Nephron (organoid): ENCODE results near the gene MMP17.
A peak's percentile ranks its signal among the peaks of the same experiment; 100 is the strongest.

Source experiments
- H3K27ac Mint-ChIP-seq, 3 experiments: 2 replicates each; pipeline ENCODE4 v1.8.0; 2020; ENCODE audit warnings: mixed read lengths in 3 of 3, mild to moderate bottlenecking in 2 of 3, moderate library complexity in 1 of 3
- H3K27me3 Mint-ChIP-seq: 2 replicates; pipeline ENCODE4 v1.8.0; 2021; ENCODE audit warnings: low read depth, mild to moderate bottlenecking, moderate library complexity, mixed read lengths
- H3K36me3 Mint-ChIP-seq: 2 replicates; pipeline ENCODE4 v1.8.0; 2020; ENCODE audit warnings: low read depth, mixed read lengths
- H3K4me1 Mint-ChIP-seq: 2 replicates; pipeline ENCODE4 v1.8.0; 2020; ENCODE audit warnings: mixed read lengths
- H3K4me3 Mint-ChIP-seq, 3 experiments: 2 replicates each; pipeline ENCODE4 v1.8.0; 2020; ENCODE audit warnings: mild to moderate bottlenecking in 3 of 3, mixed read lengths in 3 of 3, moderate library complexity in 2 of 3
- H3K9me3 Mint-ChIP-seq: 2 replicates; pipeline ENCODE4 v1.8.0; 2020; ENCODE audit warnings: mixed read lengths
- TF ChIP-seq, protein P1 (sequence below), 3 experiments: fragments of 200-600 bp; sonication (generic); IDR thresholded peaks; one replicate each; pipeline ENCODE4 v1.5.0; 2021; ENCODE audit warnings: antibody characterized with exemption in 3 of 3; ENCODE audit not compliant: unreplicated experiment in 3 of 3

MMP17 gene

DNA sequence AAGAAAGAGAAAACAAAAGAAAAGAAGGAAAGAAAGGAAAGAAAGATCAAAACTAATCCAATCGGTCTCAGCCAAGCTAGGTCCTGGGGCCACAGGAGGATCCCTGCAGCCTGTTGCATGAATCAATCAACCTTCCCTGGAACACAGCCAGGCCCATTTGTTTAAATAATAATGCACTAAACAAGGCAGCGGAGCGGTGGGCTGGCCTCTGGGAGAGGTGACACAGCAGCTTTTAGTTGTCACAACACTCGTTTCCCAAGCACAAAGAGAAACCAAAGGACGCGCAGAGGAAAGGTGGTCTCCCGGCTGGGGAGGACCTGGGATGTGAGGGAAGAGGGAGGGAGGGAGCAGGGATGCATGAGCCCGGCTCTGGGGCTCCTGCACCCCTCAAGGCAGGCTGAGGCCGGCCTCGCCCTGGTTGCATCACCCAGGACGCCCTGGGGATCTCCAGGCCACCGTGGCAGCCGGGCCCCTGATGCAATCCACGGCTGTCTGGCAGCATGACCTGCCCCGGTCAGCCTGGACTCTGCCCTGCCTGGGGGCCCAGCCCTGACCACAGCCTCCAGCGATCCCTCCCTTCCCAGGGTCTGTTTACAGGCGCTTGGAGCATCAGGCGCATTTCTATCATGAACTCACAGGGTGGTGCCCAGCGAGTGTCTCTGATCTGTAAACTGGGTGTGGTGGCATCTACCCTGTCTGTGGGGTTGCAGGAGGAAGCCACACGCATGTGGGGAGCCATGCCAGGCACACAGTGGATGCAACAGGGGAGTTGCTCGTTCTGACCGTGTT is 32.5 kb downstream of the MMP17 start:
- Mint-ChIP-seq H3K4me1 (peaks cover 14% of the 10 kb centered on the region), H3K36me3 (no peaks in the 10 kb centered on the region), H3K27me3 (peaks cover 30% of the 10 kb centered on the region)

DNA sequence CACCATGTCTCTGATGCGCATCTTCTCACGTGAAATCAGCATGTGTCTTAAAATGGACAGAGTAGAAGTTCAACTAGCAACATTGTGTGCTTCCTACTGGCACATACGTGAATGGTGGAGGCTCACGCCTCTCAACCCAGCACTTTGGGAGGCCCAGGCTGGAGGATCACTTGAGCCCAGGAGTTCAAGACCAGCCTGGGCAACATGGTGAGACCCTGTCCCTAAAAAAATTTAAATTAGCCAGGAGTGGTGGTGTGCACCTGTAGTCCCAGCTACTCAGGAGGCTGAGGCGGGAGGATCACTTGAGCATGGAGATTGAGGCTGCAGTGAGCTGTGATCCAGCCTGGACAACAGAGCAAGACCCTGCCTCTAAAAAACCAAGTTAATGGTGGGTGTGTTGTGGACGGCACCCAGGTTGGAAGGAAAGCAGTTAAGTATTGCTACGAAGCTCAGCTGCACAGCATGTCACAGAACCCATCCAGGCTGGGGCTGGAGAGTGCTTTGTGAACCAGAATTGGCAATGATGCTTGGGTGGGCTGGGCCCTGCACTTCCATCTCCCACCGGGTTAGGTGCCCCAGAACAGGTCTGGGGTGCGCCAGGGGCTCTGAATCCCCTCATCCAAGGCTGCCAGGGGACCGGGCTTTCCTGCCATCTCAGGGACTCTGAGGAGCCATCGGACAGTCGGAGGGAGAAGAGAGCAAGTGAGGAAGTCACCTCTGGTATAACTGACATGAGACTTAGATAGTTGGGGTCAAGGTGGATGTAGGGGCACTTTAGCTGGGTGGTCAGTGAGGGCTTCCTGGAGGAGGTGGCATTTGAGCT is 33.3 kb downstream of the MMP17 start:
- H3K27me3 Mint-ChIP-seq, result peaks cover 25% of the 10 kb centered on the region
- H3K4me1 Mint-ChIP-seq, result peaks cover 10% of the 10 kb centered on the region
- H3K36me3 Mint-ChIP-seq, result no peaks in the 10 kb centered on the region
- TF ChIP-seq, protein P1, sequence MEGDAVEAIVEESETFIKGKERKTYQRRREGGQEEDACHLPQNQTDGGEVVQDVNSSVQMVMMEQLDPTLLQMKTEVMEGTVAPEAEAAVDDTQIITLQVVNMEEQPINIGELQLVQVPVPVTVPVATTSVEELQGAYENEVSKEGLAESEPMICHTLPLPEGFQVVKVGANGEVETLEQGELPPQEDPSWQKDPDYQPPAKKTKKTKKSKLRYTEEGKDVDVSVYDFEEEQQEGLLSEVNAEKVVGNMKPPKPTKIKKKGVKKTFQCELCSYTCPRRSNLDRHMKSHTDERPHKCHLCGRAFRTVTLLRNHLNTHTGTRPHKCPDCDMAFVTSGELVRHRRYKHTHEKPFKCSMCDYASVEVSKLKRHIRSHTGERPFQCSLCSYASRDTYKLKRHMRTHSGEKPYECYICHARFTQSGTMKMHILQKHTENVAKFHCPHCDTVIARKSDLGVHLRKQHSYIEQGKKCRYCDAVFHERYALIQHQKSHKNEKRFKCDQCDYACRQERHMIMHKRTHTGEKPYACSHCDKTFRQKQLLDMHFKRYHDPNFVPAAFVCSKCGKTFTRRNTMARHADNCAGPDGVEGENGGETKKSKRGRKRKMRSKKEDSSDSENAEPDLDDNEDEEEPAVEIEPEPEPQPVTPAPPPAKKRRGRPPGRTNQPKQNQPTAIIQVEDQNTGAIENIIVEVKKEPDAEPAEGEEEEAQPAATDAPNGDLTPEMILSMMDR (IDR thresholded peaks at IDR 0.05; ENCODE audit: unreplicated experiment in 3 of 3), result no peak
- H3K27ac Mint-ChIP-seq, result peak overlapping the region in 1 of 3 experiments; percentile 87
- no peaks in the 10 kb centered on the region for H3K9me3 Mint-ChIP-seq
- no peak overlapping the region for H3K4me3 Mint-ChIP-seq

More for the DNA sequence above, 32.5 kb downstream of the MMP17 start:
- H3K27ac Mint-ChIP-seq, result peak overlapping the region; percentile 37 to 87 (median 74)
- TF ChIP-seq, protein P1 (IDR thresholded peaks at IDR 0.05; ENCODE audit: unreplicated experiment in 3 of 3), result no peak
- H3K9me3 Mint-ChIP-seq, result no peaks in the 10 kb centered on the region
- peak overlapping the region in 2 of 3 experiments; percentile 33 to 47 for H3K4me3 Mint-ChIP-seq

DNA sequence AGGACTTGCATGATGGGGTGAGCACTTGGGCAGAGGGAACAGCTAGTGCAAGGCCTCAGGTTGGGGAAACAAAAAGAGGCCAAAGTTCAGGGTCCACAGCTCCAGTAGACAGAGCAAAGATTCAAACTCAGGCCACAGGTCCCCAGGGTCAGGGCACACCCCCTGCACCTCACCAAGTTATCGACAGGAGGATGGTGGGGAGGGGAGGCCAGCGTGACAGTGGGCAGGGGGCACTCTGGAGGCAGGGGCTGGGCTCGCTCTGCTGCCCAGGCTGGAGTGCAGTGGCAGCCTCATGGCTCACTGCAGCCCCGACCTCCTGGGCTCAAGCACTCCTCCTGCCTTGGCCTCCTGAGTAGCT is 33.9 kb downstream of the MMP17 start:
- TF ChIP-seq, protein P1 (IDR thresholded peaks at IDR 0.05; ENCODE audit: unreplicated experiment in 3 of 3), result no peak
- Mint-ChIP-seq H3K27me3 (peaks cover 22% of the 10 kb centered on the region), H3K9me3 (no peaks in the 10 kb centered on the region), H3K4me3 (no peak overlapping the region), H3K4me1 (peaks cover 10% of the 10 kb centered on the region), H3K27ac (peak overlapping the region in 1 of 3 experiments; percentile 45), H3K36me3 (no peaks in the 10 kb centered on the region)

DNA sequence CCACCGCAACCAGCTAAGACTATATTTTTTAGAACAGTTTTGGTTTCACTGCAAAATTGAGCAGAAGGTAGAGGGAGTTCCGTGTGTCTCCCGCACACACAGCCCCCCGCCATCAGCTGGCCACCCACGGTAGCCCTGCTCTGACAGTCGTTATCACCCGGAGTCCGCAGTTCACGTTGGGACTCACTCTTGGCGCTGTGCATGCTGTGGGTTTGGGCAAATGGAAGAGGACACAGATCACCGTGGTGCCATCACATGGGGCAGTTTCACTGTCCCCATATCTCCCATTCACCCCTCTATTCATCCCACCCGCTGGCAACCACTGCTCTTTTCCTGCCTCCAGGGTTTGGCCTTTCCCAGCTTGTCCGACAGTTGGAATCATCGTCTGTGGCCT is 34.4 kb downstream of the MMP17 start:
- Mint-ChIP-seq H3K27ac (peak overlapping the region; percentile 37 to 70 (median 61)), H3K27me3 (peaks cover 23% of the 10 kb centered on the region), H3K36me3 (no peaks in the 10 kb centered on the region)

DNA sequence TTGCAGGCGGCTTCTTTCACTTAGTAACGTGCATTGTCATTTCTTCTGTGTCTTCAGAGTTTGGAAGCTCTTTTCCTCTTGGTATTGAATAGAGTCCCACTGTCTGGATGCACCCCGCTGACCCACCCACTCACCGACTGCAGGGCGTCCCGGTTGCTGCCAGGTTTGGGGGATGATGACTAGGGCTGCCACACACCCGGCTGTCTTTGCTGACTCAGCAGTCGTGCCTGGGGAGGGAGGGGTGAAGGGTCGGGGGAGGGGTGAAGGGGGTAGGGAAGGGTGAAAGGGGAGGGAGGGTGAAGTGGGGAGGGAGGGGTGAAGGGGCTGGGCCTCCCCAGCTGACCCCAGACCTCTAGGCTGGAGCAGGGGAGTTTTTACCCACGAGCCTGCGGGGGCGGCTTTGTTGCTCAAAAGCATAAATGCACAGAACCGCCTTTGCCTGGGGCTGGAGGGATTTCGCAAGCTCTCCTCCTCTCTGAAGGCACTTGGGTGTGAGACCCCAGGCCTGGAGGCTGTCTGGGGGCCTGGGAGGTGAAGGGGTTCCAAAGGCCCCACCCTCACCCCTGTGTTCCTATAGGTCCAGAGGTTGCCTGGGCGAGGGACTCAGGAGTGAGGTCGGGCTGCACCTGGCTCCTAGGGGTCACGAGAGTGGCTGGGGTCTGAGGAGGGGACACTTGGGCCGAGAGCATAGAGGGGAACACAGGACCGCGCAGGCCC is 35.0 kb downstream of the MMP17 start:
- H3K27me3 Mint-ChIP-seq, result peaks cover 22% of the 10 kb centered on the region
- H3K4me3 Mint-ChIP-seq, result no peak overlapping the region
- no peaks in the 10 kb centered on the region for H3K9me3 Mint-ChIP-seq
- TF ChIP-seq, protein P1 (IDR thresholded peaks at IDR 0.05; ENCODE audit: unreplicated experiment in 3 of 3), result no peak
- H3K4me1 Mint-ChIP-seq, result peaks cover 10% of the 10 kb centered on the region
- H3K27ac Mint-ChIP-seq, result peak overlapping the region; percentile 37 to 70 (median 61)
- H3K36me3 Mint-ChIP-seq, result no peaks in the 10 kb centered on the region

More for the DNA sequence above, 34.4 kb downstream of the MMP17 start:
- H3K4me3 Mint-ChIP-seq, result no peak overlapping the region
- TF ChIP-seq, protein P1 (IDR thresholded peaks at IDR 0.05; ENCODE audit: unreplicated experiment in 3 of 3), result no peak
- no peaks in the 10 kb centered on the region for H3K9me3 Mint-ChIP-seq
- peaks cover 10% of the 10 kb centered on the region for H3K4me1 Mint-ChIP-seq
